Activated CD4-positive, alpha-beta T cell treated with anti-CD3 and anti-CD28 coated beads for 36 hours (primary cell): ENCODE data around the gene RFX7. TPM values are rescaled to one million over a fixed set of nuclear protein-coding genes. Genes with fewer than 3 reads are reported as not detected.
"Not testable (repeated sequence)": the region's sequence is repeated elsewhere in the genome, so short reads cannot be mapped to it uniquely, and the experiment has no call there.

ENCODE experiments used
- ATAC-seq: fragments of 200-7000 bp; cut with Tn5 transposase; one replicate; pipeline ENCODE4 v1.10.0; 2021; ENCODE audit warnings: mild to moderate bottlenecking, moderate library complexity
- CTCF ChIA-PET: fragments of 350-600 bp; sonication (Branson Sonifier 250); formaldehyde crosslinking; loops from one replicate; lab custom pipeline; 2021; ENCODE audit warnings: antibody characterized with exemption; lab: Charles Lee
- POLR2A ChIA-PET: fragments of 350-600 bp; sonication (Branson Sonifier 250); formaldehyde crosslinking; loops from one replicate; lab custom pipeline; 2021; ENCODE audit warnings: antibody characterized with exemption, inconsistent platforms; lab: Charles Lee
- DNase-seq: peaks from one replicate; pipeline ENCODE4 v3.0.0-alpha.2; 2020
- H3K27ac Mint-ChIP-seq: one replicate; pipeline ENCODE4 v1.8.0; 2021; ENCODE audit warnings: mixed read lengths
- H3K27me3 Mint-ChIP-seq: one replicate; pipeline ENCODE4 v1.8.0; 2021; ENCODE audit warnings: mixed read lengths
- H3K36me3 Mint-ChIP-seq: one replicate; pipeline ENCODE4 v1.8.0; 2021; ENCODE audit warnings: low read depth, mixed read lengths
- H3K4me1 Mint-ChIP-seq: one replicate; pipeline ENCODE4 v1.8.0; 2021; ENCODE audit warnings: mixed read lengths
- H3K4me3 Mint-ChIP-seq: one replicate; pipeline ENCODE4 v1.8.0; 2021; ENCODE audit warnings: mild to moderate bottlenecking, moderate library complexity, mixed read lengths
- H3K9me3 Mint-ChIP-seq: one replicate; pipeline ENCODE4 v1.8.0; 2021; ENCODE audit warnings: low read depth, mixed read lengths
- intact Hi-C, 2 experiments: fragments of 100-400 bp; cut with DNase I in 1 of 2; cut with micrococcal nuclease in 1 of 2; formaldehyde crosslinking; loops; one replicate each; pipeline versions ENCODE4 v1.14.2 to v1.15.1; 2022 to 2024; cut with DNase I, micrococcal nuclease
- total RNA-seq, 2 experiments: library from RNA; stranded (reverse); gene quantifications; one replicate each; pipeline ENCODE4 v1.2.3, GENCODE V29; 2021

RFX7 gene
- total RNA-seq, 2 experiments from 2014 or later, result 24.0 to 31.4 TPM

- H3K4me3 Mint-ChIP-seq, CTCF ChIA-PET, DNase-seq, ATAC-seq, intact Hi-C loops, POLR2A ChIA-PET, H3K27ac Mint-ChIP-seq, H3K9me3 Mint-ChIP-seq, H3K36me3 Mint-ChIP-seq, H3K27me3 Mint-ChIP-seq: not testable (repeated sequence)
- H3K4me1 Mint-ChIP-seq, result peaks cover 66% of the 10 kb centered on the region
Observed at GRCh38 chr15:56203312-56203922, 40.3 kb downstream of the RFX7 start.

- Mint-ChIP-seq H3K4me3 (no peak overlapping the region), H3K36me3 (peaks cover 9% of the 10 kb centered on the region), H3K4me1 (peaks cover 59% of the 10 kb centered on the region), H3K27ac (no peak overlapping the region), H3K9me3 (peaks cover 4% of the 10 kb centered on the region), H3K27me3 (no peaks in the 10 kb centered on the region)
- DNase-seq (no peak), ATAC-seq (no peak)
- POLR2A ChIA-PET, result no interaction called here
- intact Hi-C loops, result no loop called here
- CTCF ChIA-PET, result no interaction called here
Observed at GRCh38 chr15:56202701-56203100, 41.0 kb downstream of the RFX7 start.

- H3K4me3 Mint-ChIP-seq, result no peak overlapping the region
- CTCF ChIA-PET, result interaction anchor here (1.5 kb wide), 1 partner anchor 14 kb away, joined by 3 read pairs; no protein-coding TSS in a partner anchor
Observed at GRCh38 chr15:56199038-56199437, 44.6 kb downstream of the RFX7 start.

DNA sequence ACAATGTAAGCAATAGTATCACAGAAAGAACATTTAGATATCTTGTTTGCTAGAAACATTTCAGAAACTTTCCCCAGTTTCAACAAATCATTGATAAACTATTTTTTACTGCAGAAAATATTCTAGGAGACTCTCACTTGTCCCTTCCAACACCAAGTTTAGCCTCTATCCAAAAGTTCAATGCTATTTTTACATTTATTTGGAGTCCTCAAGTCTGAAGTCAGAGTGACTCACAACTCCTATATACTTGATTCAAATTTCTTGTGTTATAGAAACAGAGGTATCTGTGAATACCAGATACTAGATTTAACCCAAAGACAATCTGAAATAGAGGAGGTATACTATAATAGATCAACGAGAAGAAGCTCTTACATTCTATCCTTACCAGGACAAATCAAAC lies 49.6 kb downstream of the RFX7 start:
- ChIA-PET CTCF (no interaction called here), POLR2A (no interaction called here)
- DNase-seq (no peak), ATAC-seq (no peak)
- peaks cover 10% of the 10 kb centered on the region for H3K36me3 Mint-ChIP-seq
- H3K4me3 Mint-ChIP-seq, result no peak overlapping the region
- H3K27me3 Mint-ChIP-seq, result no peaks in the 10 kb centered on the region
- H3K27ac Mint-ChIP-seq, result no peak overlapping the region
- intact Hi-C loops, result no loop called here
- H3K4me1 Mint-ChIP-seq, result peaks cover 31% of the 10 kb centered on the region
- H3K9me3 Mint-ChIP-seq, result no peaks in the 10 kb centered on the region

More at GRCh38 chr15:56199038-56199437, 44.6 kb downstream of the RFX7 start:
- POLR2A ChIA-PET, result no interaction called here
- H3K36me3 Mint-ChIP-seq, result peaks cover 11% of the 10 kb centered on the region
- H3K27me3 Mint-ChIP-seq, result no peaks in the 10 kb centered on the region
- H3K4me1 Mint-ChIP-seq, result peaks cover 40% of the 10 kb centered on the region
- peak; percentile 65 for ATAC-seq
- no peaks in the 10 kb centered on the region for H3K9me3 Mint-ChIP-seq
- no peak for DNase-seq
- intact Hi-C loops, result no loop called here
- H3K27ac Mint-ChIP-seq, result no peak overlapping the region

DNA sequence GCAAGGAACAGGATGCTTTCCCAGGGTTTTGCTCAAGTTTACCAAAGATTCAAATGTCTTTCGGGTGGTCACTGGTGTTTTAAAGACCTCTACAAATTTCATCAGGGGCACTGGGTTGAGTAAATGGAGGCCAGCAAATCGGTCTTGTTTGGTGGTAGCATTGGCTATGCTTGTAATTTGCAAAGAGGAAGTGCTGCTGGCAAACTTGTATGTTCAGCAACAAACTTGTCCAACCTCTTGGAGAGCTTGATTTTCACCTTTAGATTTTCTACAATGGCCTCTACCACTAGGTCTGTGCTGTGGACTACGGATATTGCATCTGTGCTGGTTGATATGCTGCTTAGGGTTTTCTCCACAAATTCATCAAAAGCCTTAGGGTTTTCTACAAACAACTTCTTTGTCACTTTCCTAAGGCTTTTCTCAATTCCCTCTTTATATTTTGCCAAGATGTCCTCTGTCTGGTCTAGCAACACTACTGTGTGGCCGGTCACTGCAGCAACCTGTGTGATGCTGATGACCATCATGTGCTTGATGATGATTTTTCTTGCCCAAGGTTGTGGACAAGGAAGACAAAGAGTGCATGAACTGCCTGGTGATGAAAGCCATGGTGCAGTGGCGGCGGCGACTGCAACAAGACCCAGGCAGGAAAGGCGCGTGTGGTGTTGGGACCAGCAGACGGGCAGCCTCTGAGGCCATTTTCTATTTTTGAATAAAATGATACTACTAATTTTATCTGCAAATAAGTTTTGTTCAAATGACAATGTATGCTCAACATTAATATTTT lies 50.8 kb downstream of the RFX7 start:
- intact Hi-C loops, result no loop called here
- peaks cover 32% of the 10 kb centered on the region for H3K4me1 Mint-ChIP-seq
- H3K36me3 Mint-ChIP-seq, result peaks cover 9% of the 10 kb centered on the region
- ChIA-PET POLR2A (no interaction called here), CTCF (no interaction called here)
- no peak for ATAC-seq
- H3K9me3 Mint-ChIP-seq, result no peaks in the 10 kb centered on the region
- no peak overlapping the region for H3K27ac Mint-ChIP-seq
- DNase-seq, result no peak
- H3K27me3 Mint-ChIP-seq, result no peaks in the 10 kb centered on the region
- no peak overlapping the region for H3K4me3 Mint-ChIP-seq

DNA sequence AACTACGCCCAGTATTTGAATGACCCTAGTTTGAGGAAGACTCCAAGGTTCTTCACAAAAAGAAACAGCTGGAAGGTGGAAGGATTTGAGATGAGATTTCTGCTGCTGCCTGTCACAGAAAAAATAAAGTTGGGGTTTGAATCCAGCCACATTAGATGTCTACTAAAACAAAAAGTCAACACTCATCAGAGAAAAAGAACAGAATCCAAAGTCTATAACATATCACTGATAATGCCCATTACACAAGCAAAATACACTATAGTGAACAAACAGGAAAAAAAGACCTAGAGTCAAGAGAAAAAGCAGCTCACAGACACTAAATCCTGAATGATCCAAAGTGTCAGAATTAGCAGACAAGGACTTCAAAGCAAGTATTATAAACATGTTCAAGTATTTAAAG lies 56.0 kb downstream of the RFX7 start:
- Mint-ChIP-seq H3K9me3 (peaks cover 4% of the 10 kb centered on the region), H3K4me3 (no peak overlapping the region), H3K27me3 (no peaks in the 10 kb centered on the region), H3K27ac (no peak overlapping the region), H3K4me1 (peaks cover 45% of the 10 kb centered on the region), H3K36me3 (peaks cover 12% of the 10 kb centered on the region)
- intact Hi-C loops, result no loop called here
- POLR2A ChIA-PET, result no interaction called here
- no peak for ATAC-seq
- CTCF ChIA-PET, result interaction anchor here (0.9 to 2.0 kb wide), 4 partner anchors 9 to 58 kb away, joined by 3 to 6 read pairs (median 4); no protein-coding TSS in a partner anchor
- no peak for DNase-seq

DNA sequence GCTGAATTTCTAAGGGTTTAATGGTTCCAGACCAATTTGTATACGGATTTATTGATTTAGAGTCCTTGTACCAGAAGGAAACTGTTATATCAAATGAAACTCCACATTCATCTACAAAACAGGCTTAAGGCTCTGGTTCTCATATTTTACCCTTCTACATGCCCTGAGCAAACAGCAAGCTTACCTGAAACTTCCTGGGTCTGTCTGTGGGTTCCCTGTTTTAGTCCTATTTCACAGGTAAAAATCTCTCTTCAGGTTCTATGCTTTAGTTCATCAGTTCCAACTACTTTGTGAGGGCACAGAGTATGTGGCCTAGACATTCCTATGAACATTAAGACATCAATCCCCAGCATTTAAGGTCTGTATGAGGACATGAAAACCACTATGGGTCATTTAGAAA lies 57.7 kb downstream of the RFX7 start:
- DNase-seq (no peak), ATAC-seq (no peak)
- H3K4me1 Mint-ChIP-seq, result peaks cover 42% of the 10 kb centered on the region
- peaks cover 4% of the 10 kb centered on the region for H3K9me3 Mint-ChIP-seq
- intact Hi-C loops, result no loop called here
- H3K27ac Mint-ChIP-seq, result no peak overlapping the region
- no peak overlapping the region for H3K4me3 Mint-ChIP-seq
- ChIA-PET CTCF (interaction anchor here (0.7 to 1.4 kb wide), 3 partner anchors 9 to 30 kb away, joined by 3 to 4 read pairs (median 3); no protein-coding TSS in a partner anchor), POLR2A (no interaction called here)
- H3K27me3 Mint-ChIP-seq, result no peaks in the 10 kb centered on the region
- H3K36me3 Mint-ChIP-seq, result peaks cover 12% of the 10 kb centered on the region

GRCh38 chr15:56184516-56184915 lies 59.2 kb downstream of the RFX7 start:
- H3K27me3 Mint-ChIP-seq, result no peaks in the 10 kb centered on the region
- POLR2A ChIA-PET, result no interaction called here
- H3K36me3 Mint-ChIP-seq, result peaks cover 8% of the 10 kb centered on the region
- CTCF ChIA-PET, result no interaction called here
- peaks cover 4% of the 10 kb centered on the region for H3K9me3 Mint-ChIP-seq
- no peak overlapping the region for H3K27ac Mint-ChIP-seq
- no peak overlapping the region for H3K4me3 Mint-ChIP-seq
- ATAC-seq (no peak), DNase-seq (no peak)
- intact Hi-C loops, result no loop called here
- peaks cover 39% of the 10 kb centered on the region for H3K4me1 Mint-ChIP-seq

DNA sequence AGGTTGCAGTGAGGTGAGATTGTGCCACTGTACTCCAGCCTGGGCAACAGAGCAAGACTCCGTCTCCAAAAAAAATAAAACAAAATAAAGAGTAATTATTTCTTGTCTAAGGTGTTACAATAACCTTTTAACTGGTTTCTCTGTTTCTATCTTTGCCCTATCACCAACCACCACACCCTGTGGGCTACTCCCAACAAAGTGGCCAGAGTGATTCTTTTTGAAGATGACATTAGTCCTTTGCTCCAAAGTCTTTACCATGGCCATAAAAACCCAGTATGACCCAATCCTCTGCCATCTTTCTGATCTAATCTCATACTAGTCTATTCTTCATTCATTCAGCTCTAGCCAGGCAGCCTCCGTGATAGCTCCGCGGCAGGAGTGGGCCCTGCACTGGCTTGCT lies 62.8 kb downstream of the RFX7 start:
- Mint-ChIP-seq H3K4me3 (no peak overlapping the region), H3K27ac (no peak overlapping the region), H3K4me1 (peaks cover 27% of the 10 kb centered on the region), H3K9me3 (peaks cover 4% of the 10 kb centered on the region), H3K27me3 (no peaks in the 10 kb centered on the region), H3K36me3 (peaks cover 15% of the 10 kb centered on the region)
- no peak for DNase-seq
- no peak for ATAC-seq
- intact Hi-C loops, result no loop called here
- ChIA-PET CTCF (interaction anchor here (0.5 to 1.3 kb wide), 3 partner anchors 9 to 108 kb away, joined by 3 read pairs; no protein-coding TSS in a partner anchor), POLR2A (no interaction called here)

GRCh38 chr15:56176996-56177395 lies 66.7 kb downstream of the RFX7 start:
- Mint-ChIP-seq H3K9me3 (peaks cover 5% of the 10 kb centered on the region), H3K27ac (no peak overlapping the region), H3K36me3 (peaks cover 28% of the 10 kb centered on the region), H3K4me1 (peaks cover 34% of the 10 kb centered on the region), H3K27me3 (no peaks in the 10 kb centered on the region), H3K4me3 (no peak overlapping the region)
- DNase-seq, result peak; percentile 6
- ChIA-PET POLR2A (no interaction called here), CTCF (interaction anchor here (0.7 kb wide), 1 partner anchor 10 kb away, joined by 3 read pairs; no protein-coding TSS in a partner anchor)
- intact Hi-C loops, result no loop called here
- peak; percentile 57 for ATAC-seq

GRCh38 chr15:56175788-56176187 lies 67.9 kb downstream of the RFX7 start:
- no peak overlapping the region for H3K4me3 Mint-ChIP-seq
- peaks cover 37% of the 10 kb centered on the region for H3K4me1 Mint-ChIP-seq
- CTCF ChIA-PET, result interaction anchor here (0.6 kb wide), 1 partner anchor 54 kb away, joined by 3 read pairs; no protein-coding TSS in a partner anchor
- H3K9me3 Mint-ChIP-seq, result peaks cover 8% of the 10 kb centered on the region
- POLR2A ChIA-PET, result no interaction called here
- H3K27ac Mint-ChIP-seq, result no peak overlapping the region
- peaks cover 39% of the 10 kb centered on the region for H3K36me3 Mint-ChIP-seq
- no peak for DNase-seq
- ATAC-seq, result no peak
- no peaks in the 10 kb centered on the region for H3K27me3 Mint-ChIP-seq
- intact Hi-C loops, result no loop called here
